Prostate gland (tissue), 2 donors: ENCODE measurements around the gene OR52I1. TPM values are rescaled to one million over a fixed set of nuclear protein-coding genes. Genes with fewer than 3 reads are reported as not detected.
A peak's percentile ranks its signal among the peaks of the same experiment; 100 is the strongest.

Experiments
- DNase-seq: peaks from one replicate; pipeline ENCODE4 v3.0.0-alpha.2; 2019; ENCODE audit warnings: low spot score
- H3K27ac ChIP-seq, 2 donors: fragments of 200-600 bp; sonication (generic); 2 replicates each; pipeline ENCODE4 v1.5.1; 2017 to 2019
- H3K27me3 ChIP-seq: fragments of 200-600 bp; sonication (generic); replicated peaks from 2 replicates; pipeline ENCODE4 v1.5.1; 2019; ENCODE audit not compliant: insufficient read depth
- H3K36me3 ChIP-seq, 2 donors: fragments of 200-600 bp; sonication (generic); 1 replicate in 1 of 2; 2 replicates in 1 of 2; pipeline versions ENCODE4 v1.5.1 to v1.8.1; 2017 to 2019
- H3K4me1 ChIP-seq: fragments of 200-600 bp; sonication (generic); replicated peaks from 2 replicates; pipeline ENCODE4 v1.5.1; 2019
- H3K4me3 ChIP-seq, 2 donors: fragments of 200-600 bp; sonication (generic); 2 replicates each; pipeline ENCODE4 v1.5.1; 2017 to 2019
- H3K9me3 ChIP-seq: fragments of 200-600 bp; sonication (generic); 2 replicates; pipeline ENCODE4 v1.5.1; 2017
- CTCF ChIP-seq, 4 experiments: fragments of 200-600 bp in 2 of 4; fragments of 450-650 bp in 2 of 4; sonication (generic) in 2 of 4; IDR thresholded peaks; 1 replicate in 3 of 4; 2 replicates in 1 of 4; pipeline ENCODE4 v1.5.1; 2016 to 2019; ENCODE audit warnings: antibody characterized with exemption in 4 of 4, mild to moderate bottlenecking in 2 of 4, moderate library complexity in 2 of 4
- POLR2A ChIP-seq: fragments of 450-650 bp; IDR thresholded peaks from one replicate; pipeline ENCODE4 v1.6.1; 2016; ENCODE audit warnings: antibody characterized with exemption, mild to moderate bottlenecking
- POLR2AphosphoS5 ChIP-seq: sonication (generic); formaldehyde crosslinking; IDR thresholded peaks from one replicate; pipeline ENCODE4 v1.6.1; 2017; ENCODE audit warnings: antibody characterized with exemption
- WGBS: methylation state at CpG from one replicate; pipeline ENCODE4 v1.1.5; 2018; 5-methylcytosine and 5-hydroxymethylcytosine counted together
- intact Hi-C: fragments of 100-400 bp; cut with DNase I; formaldehyde crosslinking; loops from one replicate; pipeline ENCODE4 v1.14.2; 2022
- total RNA-seq, 2 donors: library from RNA; depleted of rRNA; stranded (reverse); fragments of >200 nt; gene quantifications; one replicate each; pipeline ENCODE4 v1.1.0, GENCODE V29; 2016

OR52I1 gene
- total RNA-seq, 2 donors from 2014 or later, result not detected

- Histone ChIP-seq H3K36me3 (no peaks in the 10 kb centered on the region), H3K4me1 (no peaks in the 10 kb centered on the region), H3K27me3 (no peaks in the 10 kb centered on the region), H3K4me3 (no peak overlapping the region), H3K27ac (no peak overlapping the region), H3K9me3 (no peaks in the 10 kb centered on the region)
- WGBS, result 96% methylated on average over 6 of the region's 6 CpGs
- TF ChIP-seq POLR2A, result no peak
- no peak for TF ChIP-seq CTCF (IDR thresholded peaks at IDR 0.05)
- no peak for TF ChIP-seq POLR2AphosphoS5
- DNase-seq, result no peak
- intact Hi-C loops, result loop anchor here (5.0 kb wide), 1 partner anchor 57 kb away; the partner anchor contains the start of gene OR51E2
Measured at GRCh38 chr11:4639931-4640330, 46.1 kb downstream of the OR52I1 start.

GRCh38 chr11:4641501-4641900 is 47.7 kb downstream of the OR52I1 start:
- no peak overlapping the region for H3K4me3 ChIP-seq
- no peaks in the 10 kb centered on the region for H3K36me3 ChIP-seq
- no peaks in the 10 kb centered on the region for H3K9me3 ChIP-seq
- TF ChIP-seq POLR2AphosphoS5 (no peak), POLR2A (no peak), CTCF (IDR thresholded peaks at IDR 0.05) (no peak)
- H3K4me1 ChIP-seq, result no peaks in the 10 kb centered on the region
- DNase-seq, result no peak
- no peak overlapping the region for H3K27ac ChIP-seq
- no peaks in the 10 kb centered on the region for H3K27me3 ChIP-seq
- WGBS, result 88% methylated on average over 7 of the region's 7 CpGs
- intact Hi-C loops, result no loop called here

DNA sequence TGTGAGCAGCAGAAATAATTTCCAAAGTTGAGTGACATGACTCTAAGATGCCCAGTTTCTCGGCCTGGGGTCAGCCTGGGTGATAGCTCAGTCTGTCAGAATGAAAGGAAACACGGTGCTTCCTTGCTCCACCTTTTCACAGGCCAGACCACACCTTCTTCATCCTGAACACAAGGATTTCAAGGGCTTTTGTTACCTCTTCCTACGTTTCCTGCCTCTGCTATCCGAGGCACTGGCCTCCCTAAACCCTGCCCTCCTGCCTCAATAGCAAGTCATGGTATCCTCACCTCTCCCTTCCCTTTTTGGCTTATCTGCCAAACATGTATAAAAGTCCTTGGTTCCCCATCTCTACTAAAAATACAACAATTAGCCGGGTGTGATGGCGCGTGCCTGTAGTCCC is 48.2 kb downstream of the OR52I1 start:
- TF ChIP-seq POLR2AphosphoS5 (no peak), POLR2A (no peak), CTCF (IDR thresholded peaks at IDR 0.05) (no peak)
- DNase-seq, result no peak
- Histone ChIP-seq H3K27ac (no peak overlapping the region), H3K36me3 (no peaks in the 10 kb centered on the region), H3K27me3 (no peaks in the 10 kb centered on the region), H3K9me3 (no peaks in the 10 kb centered on the region), H3K4me3 (no peak overlapping the region), H3K4me1 (no peaks in the 10 kb centered on the region)
- intact Hi-C loops, result no loop called here
- 77% methylated on average over 7 of the region's 7 CpGs for WGBS

DNA sequence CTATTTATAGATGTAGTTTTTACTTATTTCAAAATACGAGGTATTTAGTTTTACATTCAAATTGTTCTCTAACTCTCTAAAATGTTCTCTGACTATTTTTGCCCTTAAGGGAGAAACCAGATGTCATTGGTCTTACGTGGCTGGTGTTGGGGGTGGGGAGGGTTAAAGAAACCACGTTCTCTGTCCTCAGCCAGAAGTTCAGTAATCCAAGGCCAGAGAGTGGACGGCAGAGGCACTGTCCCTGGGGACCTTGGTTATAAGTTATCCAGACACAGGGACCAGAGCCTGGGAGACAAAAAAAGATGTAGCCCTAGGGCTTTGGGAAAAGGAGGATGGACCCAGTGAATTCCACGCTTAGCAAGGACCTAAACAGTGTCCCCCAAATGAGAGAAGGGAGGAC is 49.2 kb downstream of the OR52I1 start:
- DNase-seq, result no peak
- no peaks in the 10 kb centered on the region for H3K36me3 ChIP-seq
- 50% methylated on average over 5 of the region's 5 CpGs for WGBS
- H3K27ac ChIP-seq, result no peak overlapping the region
- intact Hi-C loops, result no loop called here
- no peaks in the 10 kb centered on the region for H3K27me3 ChIP-seq
- H3K4me3 ChIP-seq, result no peak overlapping the region
- no peaks in the 10 kb centered on the region for H3K9me3 ChIP-seq
- H3K4me1 ChIP-seq, result no peaks in the 10 kb centered on the region
- TF ChIP-seq POLR2AphosphoS5 (no peak), POLR2A (no peak), CTCF (IDR thresholded peaks at IDR 0.05) (no peak)

- no peaks in the 10 kb centered on the region for H3K27me3 ChIP-seq
- no peaks in the 10 kb centered on the region for H3K9me3 ChIP-seq
- H3K4me3 ChIP-seq, result peak within 1 kb of the TSS; percentile 0 to 8
- no peaks in the 10 kb centered on the region for H3K36me3 ChIP-seq
- H3K4me1 ChIP-seq, result no peaks in the 10 kb centered on the region
- intact Hi-C loops, result no loop called here
- WGBS, result 81% methylated on average over 3 of the region's 3 CpGs
- H3K27ac ChIP-seq, result peak within 1 kb of the TSS in 1 of 2 donors; percentile 12
- TF ChIP-seq POLR2AphosphoS5 (no peak), POLR2A (no peak), CTCF (IDR thresholded peaks at IDR 0.05) (no peak)
- no peak for DNase-seq
Measured at GRCh38 chr11:4643682-4644081, 49.8 kb downstream of the OR52I1 start, which contains the start of gene OR51E1. Gene OR51E1 (plus strand): TSS chr11:4643982. CDS start chr11:4652527, 8,545 bp downstream.
